ENCODE results near the gene SVOP.
"Not testable (repeated sequence)": the region's sequence is repeated elsewhere in the genome, so short reads cannot be mapped to it uniquely, and the experiment has no call there.

- not testable (repeated sequence) for TF ChIP-seq CTCF (conservative IDR thresholded peaks at IDR 0.05 in 1 of 2, IDR thresholded peaks at IDR 0.05 in 1 of 2; ENCODE audit: extremely low read depth in 1 of 2, insufficient read depth in 1 of 2, low read depth in 1 of 2, low read length in 2 of 2); EZH2 (IDR thresholded peaks at IDR 0.05; ENCODE audit: borderline replicate concordance, low read length)
Measured at GRCh38 chr12:108866083-108866482, 154.8 kb downstream of the SVOP start.

Measured in mammary epithelial cell (primary cell).